Measurements from ENCODE around the gene F2RL3.
A peak's percentile ranks its signal among the peaks of the same experiment; 100 is the strongest.

Gene F2RL3

GRCh38 chr19:16875584-16876555 is 12.9 kb upstream of the F2RL3 start:
- DNase-seq (ENCODE audit: low read depth): no peak

GRCh38 chr19:16876904-16877361 is 11.9 kb upstream of the F2RL3 start:
- no peak for DNase-seq (ENCODE audit: low read depth)

- no peak for DNase-seq (ENCODE audit: low read depth)
Observed at GRCh38 chr19:16877581-16877980, 11.2 kb upstream of the F2RL3 start.

- no peak for DNase-seq (ENCODE audit: low read depth)
Observed at GRCh38 chr19:16878181-16878965, 10.4 kb upstream of the F2RL3 start.

- DNase-seq (ENCODE audit: low read depth): no peak
Observed at GRCh38 chr19:16880884-16881554, 7.8 kb upstream of the F2RL3 start.

GRCh38 chr19:16882146-16882545 is 6.7 kb upstream of the F2RL3 start:
- DNase-seq (ENCODE audit: low read depth): no peak

- DNase-seq (ENCODE audit: low read depth): no peak
Observed at GRCh38 chr19:16883522-16883921, 5.3 kb upstream of the F2RL3 start.

- DNase-seq (ENCODE audit: low read depth): no peak
Observed at GRCh38 chr19:16885166-16885565, 3.6 kb upstream of the F2RL3 start.

GRCh38 chr19:16886305-16886880 is 2.4 kb upstream of the F2RL3 start:
- peak; percentile 51 for DNase-seq (ENCODE audit: low read depth)

GRCh38 chr19:16887353-16888265 is 1.2 kb upstream of the F2RL3 start:
- DNase-seq (ENCODE audit: low read depth): no peak

GRCh38 chr19:16889366-16889882 is 625 bp downstream of the F2RL3 start:
- no peak for DNase-seq (ENCODE audit: low read depth)

GRCh38 chr19:16889883-16890460 is 1.2 kb downstream of the F2RL3 start:
- DNase-seq (ENCODE audit: low read depth): no peak

GRCh38 chr19:16890461-16891184 is 1.8 kb downstream of the F2RL3 start:
- DNase-seq (ENCODE audit: low read depth): no peak

- DNase-seq (ENCODE audit: low read depth): no peak
Observed at GRCh38 chr19:16891696-16892382, 3.0 kb downstream of the F2RL3 start.

GRCh38 chr19:16892436-16892835 is 3.6 kb downstream of the F2RL3 start:
- DNase-seq (ENCODE audit: low read depth): no peak

- DNase-seq (ENCODE audit: low read depth): no peak
Observed at GRCh38 chr19:16892868-16893685, 4.3 kb downstream of the F2RL3 start.

GRCh38 chr19:16893686-16893989 is 4.8 kb downstream of the F2RL3 start:
- no peak for DNase-seq (ENCODE audit: low read depth)

GRCh38 chr19:16894080-16894479 is 5.3 kb downstream of the F2RL3 start:
- DNase-seq (ENCODE audit: low read depth): no peak

Measured in GM04503 (cell line).